Measurements from ENCODE around the gene TXNDC17.

DNA sequence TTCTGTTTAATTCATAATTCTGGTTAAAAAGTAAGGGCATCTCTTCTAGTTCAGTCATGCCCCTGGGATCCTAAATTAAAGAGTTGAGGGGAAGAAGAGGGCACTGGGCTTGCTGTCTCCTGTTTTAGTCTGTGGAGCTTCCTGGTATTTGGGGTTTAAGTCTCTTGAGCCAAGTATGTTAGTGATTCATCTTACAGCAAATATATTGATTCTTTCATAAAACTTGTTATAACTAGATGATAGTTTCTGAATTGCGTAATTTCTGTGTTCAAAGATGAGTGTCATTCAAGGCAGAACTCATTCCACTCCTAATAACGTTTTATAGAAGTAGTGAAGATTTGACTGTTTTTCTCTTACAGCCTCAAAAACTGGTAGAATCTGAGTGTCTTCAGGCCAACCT is 1.7 kb downstream of the TXNDC17 start:
- TF ChIP-seq, protein P1, sequence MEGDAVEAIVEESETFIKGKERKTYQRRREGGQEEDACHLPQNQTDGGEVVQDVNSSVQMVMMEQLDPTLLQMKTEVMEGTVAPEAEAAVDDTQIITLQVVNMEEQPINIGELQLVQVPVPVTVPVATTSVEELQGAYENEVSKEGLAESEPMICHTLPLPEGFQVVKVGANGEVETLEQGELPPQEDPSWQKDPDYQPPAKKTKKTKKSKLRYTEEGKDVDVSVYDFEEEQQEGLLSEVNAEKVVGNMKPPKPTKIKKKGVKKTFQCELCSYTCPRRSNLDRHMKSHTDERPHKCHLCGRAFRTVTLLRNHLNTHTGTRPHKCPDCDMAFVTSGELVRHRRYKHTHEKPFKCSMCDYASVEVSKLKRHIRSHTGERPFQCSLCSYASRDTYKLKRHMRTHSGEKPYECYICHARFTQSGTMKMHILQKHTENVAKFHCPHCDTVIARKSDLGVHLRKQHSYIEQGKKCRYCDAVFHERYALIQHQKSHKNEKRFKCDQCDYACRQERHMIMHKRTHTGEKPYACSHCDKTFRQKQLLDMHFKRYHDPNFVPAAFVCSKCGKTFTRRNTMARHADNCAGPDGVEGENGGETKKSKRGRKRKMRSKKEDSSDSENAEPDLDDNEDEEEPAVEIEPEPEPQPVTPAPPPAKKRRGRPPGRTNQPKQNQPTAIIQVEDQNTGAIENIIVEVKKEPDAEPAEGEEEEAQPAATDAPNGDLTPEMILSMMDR (IDR thresholded peaks at IDR 0.05; ENCODE audit: low read depth, low read length), result no peak
- TF ChIP-seq, protein P2, sequence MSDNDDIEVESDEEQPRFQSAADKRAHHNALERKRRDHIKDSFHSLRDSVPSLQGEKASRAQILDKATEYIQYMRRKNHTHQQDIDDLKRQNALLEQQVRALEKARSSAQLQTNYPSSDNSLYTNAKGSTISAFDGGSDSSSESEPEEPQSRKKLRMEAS (IDR thresholded peaks at IDR 0.05; ENCODE audit: low read depth, low read length), result no peak

All from NB4 (cell line).